Measurements from ENCODE around the gene PGM5. TPM values are rescaled to one million over a fixed set of nuclear protein-coding genes. Genes with fewer than 3 reads are reported as not detected.
A peak's percentile ranks its signal among the peaks of the same experiment; 100 is the strongest.

PGM5 gene
- total RNA-seq, 2 donors from 2014 or later: 258 to 276 TPM

DNA sequence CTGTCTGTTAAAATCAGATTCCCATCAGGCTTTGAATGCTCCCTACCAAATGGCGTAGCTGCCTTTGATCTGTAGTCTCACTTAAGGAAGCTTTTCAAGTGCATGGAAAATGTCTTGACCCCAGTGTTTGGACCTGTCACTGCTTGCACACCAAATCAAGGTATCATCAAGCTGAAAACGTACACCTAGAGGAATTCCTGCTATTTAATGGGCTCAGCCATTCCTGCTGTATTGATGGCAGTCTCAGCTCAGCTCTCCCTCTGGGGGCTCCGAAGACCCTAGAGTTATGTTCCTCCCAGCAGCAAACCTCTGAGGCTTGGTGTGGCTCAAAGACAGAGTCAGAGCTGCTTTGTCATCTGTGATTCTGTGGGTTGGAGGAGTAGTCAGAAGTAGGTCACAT is 63.5 kb downstream of the PGM5 start:
- no peak for DNase-seq
- no peak for ATAC-seq
- intact Hi-C loops (cut with DNase I): loop anchor here (10.0 kb wide), 2 partner anchors 55 to 85 kb away; no protein-coding TSS in a partner anchor

DNA sequence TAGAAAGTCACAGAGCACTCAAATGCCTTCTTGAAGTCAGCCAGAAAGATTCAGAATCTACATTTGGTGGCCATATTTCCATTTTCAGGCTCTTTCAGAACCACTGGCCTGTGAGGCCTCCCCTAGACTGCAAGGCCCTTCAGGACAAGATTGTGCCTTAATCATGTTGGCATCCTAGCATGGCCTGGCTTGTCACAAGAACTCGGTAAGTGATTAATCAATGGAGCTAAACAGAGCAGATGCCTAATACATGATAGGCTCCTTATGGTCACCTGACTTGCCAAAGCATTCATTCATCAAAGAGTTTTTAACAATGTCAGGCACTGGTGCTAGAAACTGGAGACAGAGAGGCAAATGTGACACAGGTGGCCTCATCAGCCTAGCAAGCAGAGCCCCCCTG is 70.3 kb downstream of the PGM5 start:
- no peak for DNase-seq
- ATAC-seq: no peak
- intact Hi-C loops (cut with DNase I): loop anchor here in 1 of 2 donors (10.0 kb wide), 1 partner anchor 48 kb away; no protein-coding TSS in a partner anchor

DNA sequence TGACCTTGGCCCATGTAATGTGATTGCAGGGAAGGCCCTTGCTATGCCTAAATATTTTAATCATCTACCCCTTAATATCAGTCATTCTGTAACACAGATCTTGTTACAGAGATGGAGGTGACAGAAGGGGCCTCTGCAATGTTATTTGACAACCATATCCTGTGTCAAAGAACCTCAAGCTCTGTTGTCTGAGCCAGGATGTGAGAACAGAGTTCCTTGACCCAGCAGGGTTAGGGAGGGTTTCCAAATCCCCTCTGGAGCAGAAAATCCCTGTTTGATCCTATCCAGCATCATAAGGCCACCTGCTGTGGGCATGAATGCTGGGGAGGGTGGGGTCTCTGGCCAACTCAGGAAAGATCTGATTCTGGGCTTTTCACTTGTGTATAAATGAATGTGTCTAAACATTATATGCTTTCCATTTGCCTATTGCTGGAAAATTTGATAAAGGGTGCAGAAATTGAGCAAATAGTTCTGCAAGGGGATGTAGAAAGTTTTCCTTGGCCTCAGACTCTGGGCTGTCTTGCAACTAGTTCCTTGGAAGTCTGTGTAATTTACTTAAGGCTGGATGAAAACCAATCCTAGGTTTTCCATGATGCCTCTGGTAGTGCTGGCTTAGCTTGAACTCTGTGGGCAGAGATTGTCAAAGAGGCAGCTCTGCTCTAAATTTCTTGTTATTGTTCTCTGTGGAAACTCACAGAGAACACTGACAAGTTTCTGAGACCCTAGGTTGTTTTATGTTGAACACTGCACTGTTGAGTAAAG is 71.0 kb downstream of the PGM5 start:
- DNase-seq: peak; percentile 23
- peak; percentile 73 to 75 for ATAC-seq
- intact Hi-C loops (cut with DNase I): loop anchor here in 1 of 2 donors (10.0 kb wide), 1 partner anchor 47 kb away; no protein-coding TSS in a partner anchor

DNA sequence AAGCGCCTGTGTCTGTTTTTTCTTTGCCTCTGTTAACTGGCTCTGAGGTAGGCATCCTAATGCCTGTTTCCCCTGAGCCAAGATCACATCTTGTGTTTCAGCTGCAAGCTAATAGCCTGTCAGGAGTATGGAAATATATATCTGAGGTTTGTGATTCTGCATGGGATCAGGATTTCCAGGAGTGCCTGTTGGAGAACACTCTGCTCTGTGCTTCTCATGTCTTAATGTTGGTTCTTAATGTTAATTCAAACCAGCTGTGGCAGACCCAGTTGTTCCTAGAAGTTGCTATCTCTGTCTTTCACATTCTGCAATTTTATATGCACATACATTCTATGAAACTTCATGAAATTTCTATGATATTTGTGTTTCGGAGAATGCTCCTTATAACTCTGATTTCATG is 72.1 kb downstream of the PGM5 start:
- DNase-seq (no peak), ATAC-seq (no peak)
- intact Hi-C loops (cut with DNase I): loop anchor here in 1 of 2 donors (10.0 kb wide), 1 partner anchor 46 kb away; no protein-coding TSS in a partner anchor

DNA sequence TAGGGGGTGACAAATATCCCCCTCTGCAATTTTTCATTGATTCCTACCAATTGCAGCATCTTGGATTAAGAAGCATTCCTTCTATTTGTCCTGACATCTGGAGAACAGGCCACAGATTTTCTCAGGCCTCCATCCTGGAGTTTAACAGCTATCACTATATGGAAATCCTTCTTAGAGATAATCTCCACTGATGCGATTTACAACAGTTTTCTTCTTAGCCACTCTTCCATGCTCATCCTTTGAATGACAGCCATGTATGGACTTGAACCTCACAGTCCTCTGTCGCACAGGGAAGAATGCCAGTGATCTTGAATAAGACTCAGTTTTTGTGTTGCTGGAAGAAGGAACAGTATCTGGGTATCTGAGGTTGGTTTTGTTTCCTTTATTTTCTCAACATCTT is 73.2 kb downstream of the PGM5 start:
- DNase-seq: no peak
- ATAC-seq: no peak
- intact Hi-C loops (cut with DNase I): loop anchor here in 1 of 2 donors (10.0 kb wide), 1 partner anchor 45 kb away; no protein-coding TSS in a partner anchor

DNA sequence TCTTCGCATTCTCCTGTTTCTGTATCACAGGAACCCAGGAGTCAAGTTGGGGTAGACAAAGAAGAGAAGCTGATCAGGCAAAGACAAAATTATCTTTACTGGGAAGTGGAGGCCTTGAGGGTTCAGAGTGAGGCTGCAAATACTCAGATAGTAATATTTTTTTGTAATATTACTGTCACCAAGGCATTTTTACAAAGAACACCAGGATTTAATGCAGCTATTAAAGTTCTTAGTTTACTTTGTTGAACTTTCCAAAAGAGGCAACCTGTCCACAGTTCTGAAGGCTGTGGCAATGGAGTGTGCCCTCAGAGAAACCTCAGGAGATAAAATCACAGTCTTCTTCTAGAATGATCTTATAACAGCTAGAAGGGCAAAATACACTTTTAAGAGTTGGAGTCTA is 74.9 kb downstream of the PGM5 start:
- DNase-seq (no peak), ATAC-seq (no peak)
- intact Hi-C loops (cut with DNase I): no loop called here

DNA sequence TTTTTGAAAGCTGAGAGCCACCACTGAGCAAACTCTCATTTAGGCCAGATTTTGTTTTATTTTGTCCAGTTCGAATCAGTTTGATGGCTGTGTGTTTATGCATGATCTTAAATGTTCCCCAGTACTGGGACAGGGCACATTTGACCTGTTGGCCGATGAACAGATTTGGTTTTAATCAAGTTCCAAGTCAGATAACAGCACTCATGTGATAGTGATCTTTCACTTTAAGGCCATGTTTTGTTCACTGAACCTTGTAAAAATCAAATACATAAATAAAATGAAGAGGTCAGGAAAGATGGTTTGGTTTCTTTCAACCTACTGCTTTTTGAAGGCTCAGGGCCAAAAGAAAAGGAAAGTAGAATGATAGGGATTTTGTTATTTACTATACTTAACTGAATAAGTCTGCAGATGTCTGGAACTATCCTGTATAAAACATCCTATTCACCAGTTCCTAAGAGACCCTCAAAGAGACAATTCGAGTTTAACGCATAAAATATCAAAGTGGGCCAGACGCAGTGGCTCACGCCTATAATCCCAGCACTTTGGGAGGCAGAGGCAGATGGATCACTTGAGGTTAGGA is 77.2 kb downstream of the PGM5 start:
- intact Hi-C loops (cut with DNase I): no loop called here
- no peak for DNase-seq
- ATAC-seq: no peak

DNA sequence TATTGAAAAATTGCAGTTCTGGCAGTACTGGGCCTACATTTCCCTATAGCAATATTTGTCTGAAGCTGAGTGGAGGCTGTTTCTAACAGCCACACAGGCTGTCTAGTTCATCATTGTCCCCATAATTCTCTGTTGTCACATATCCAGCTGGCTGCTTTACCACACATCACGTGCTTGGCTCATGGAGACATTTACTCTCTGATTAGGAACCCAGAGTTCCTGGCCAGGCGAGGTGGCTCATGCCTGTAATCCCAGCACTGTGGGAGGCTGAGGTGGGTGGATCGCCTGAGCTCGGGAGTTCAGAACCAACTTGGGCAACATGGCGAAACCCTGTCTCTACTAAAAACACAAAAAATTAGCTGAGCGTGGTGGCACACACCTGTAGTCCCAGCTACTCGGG is 81.4 kb downstream of the PGM5 start:
- DNase-seq (peak; percentile 70), ATAC-seq (peak; percentile 92 to 93)
- intact Hi-C loops (cut with DNase I): no loop called here

DNA sequence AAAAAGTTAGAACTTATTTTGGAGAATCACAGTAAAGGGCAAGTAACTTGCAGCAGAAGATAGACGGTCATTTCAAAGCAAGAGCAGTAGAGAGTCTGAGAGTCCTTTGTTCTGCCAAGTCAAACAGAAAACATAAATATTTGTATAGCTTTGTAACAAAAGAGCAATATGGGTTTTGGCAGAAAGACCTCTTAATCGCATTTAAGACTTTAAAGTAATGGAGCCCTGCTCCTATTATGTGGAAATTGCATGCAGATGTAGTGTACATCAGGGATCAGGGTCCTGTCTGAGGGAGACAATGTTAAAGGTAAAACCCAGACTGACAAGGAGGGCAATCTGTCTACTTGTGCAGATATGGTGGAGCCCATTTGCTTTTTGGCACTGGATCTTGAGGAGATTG is 87.2 kb downstream of the PGM5 start:
- intact Hi-C loops (cut with DNase I): no loop called here

DNA sequence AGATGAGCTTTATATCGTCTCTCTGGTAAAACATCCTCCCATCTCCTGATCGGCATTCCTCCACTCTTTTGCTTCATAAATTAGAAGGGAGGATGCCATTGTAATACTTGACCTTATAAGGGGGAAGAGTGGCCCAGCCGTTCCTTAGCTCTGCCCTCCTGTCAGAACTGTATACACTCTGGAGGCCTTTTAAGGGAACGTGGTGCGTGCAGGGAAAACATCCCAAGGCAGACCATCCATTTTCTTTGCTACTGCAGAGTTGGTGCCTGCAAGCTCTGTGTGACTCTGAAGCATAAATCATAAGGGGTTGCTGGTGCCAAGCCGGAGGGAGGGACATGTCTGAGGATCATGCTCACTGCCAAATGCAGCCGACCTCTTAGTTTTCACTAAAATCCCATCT is 90.4 kb downstream of the PGM5 start:
- no peak for DNase-seq
- intact Hi-C loops (cut with DNase I): no loop called here
- ATAC-seq: peak; percentile 55 to 64

More for the DNA sequence above, 87.2 kb downstream of the PGM5 start:
- ATAC-seq (no peak), DNase-seq (no peak)

DNA sequence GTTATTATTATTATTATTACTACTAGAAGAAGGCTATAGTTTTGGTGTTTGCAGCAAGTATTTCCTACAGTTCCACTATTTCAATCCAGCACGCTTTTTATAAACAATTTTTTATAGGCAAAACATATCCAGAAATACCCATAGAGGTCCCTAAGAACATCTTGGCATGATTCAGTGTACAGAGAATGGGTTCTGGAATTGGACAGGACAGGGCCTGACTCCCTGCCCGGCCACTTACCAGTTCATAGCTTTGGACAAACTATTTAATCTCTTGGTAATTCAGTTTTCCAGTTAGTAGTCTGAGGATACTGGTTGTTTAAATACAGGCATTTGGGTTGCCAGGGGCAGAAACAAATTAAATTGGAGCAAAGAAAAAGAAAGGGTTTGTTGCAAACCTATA is 91.2 kb downstream of the PGM5 start:
- ATAC-seq: peak in 1 of 2 donors; percentile 33
- intact Hi-C loops (cut with DNase I): no loop called here
- no peak for DNase-seq

DNA sequence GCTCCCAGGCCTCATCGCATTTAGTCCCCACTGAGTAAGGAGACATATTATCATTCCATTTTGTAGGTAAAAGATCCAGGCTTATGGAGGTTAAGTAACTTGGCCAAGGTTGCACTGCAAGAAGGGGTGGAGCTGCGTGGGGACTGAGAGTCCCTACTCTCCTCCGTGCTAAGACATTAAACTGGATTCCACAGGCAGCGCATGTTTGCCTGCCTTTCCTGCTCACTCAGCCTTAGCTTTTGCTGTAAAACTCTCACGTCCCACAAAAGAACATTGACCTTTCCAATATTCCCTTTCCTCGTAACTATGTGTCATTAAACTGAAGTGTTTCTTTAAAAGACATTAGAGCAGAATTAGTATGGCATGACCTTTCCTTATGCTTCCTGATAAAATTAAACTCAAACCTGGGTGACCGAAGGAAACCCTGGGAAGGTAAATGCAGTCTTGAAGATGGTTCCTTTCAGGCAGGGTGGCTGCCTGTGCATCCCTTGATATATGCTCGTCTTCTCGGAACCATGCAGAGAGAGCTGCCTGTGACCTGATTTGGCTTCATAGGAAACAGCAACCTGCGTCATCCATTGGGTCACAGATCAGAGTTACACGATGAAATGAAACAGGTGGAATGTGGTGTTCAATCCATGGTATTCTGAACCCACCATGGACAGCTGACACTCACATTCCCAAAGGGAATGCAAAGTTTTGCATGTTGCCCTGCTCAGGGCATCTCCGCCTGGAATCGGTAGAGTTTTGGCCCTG is 98.3 kb downstream of the PGM5 start:
- intact Hi-C loops (cut with DNase I): no loop called here
- ATAC-seq (no peak), DNase-seq (no peak)

DNA sequence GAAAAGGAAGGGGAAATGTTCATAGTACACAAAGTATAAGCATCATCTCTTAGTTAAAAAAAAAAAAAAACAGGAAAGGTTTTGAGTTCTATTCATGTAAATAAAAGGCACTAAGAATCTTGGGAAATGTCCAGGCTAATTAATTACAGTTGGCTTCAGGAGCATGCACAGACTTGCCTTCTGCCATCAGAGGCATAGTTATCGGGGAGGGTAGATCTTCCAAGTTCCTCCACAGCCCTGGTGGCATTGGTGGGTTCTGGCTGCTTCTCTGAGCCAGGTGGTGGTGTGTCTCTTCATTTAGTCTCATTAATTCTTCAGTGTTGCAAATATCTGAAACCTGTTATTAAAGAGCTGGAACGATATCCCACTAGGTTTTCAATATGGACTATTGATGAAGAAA is 99.0 kb downstream of the PGM5 start:
- intact Hi-C loops (cut with DNase I): no loop called here
- ATAC-seq: no peak
- DNase-seq: no peak

DNA sequence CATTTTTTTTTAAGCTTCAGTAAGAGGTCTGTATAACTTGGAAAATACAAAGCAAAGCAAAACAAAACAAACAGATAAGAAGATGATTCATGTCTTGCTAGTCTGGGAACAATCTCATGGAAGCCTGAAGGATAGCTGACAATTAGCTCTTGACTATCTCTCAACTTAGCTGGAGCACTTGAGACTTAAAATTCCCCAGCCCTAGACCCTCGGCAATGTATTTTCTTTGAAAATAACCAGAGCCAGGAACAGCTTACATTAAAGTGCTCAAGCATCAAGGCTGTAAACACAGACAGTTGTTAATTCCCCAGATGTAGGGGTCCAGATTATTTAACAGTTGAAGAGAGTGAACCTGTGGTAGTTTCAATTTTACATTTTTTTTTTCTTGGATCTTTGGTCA is 101.4 kb downstream of the PGM5 start:
- DNase-seq (no peak), ATAC-seq (peak in 1 of 2 donors; percentile 28)
- intact Hi-C loops (cut with DNase I): no loop called here

DNA sequence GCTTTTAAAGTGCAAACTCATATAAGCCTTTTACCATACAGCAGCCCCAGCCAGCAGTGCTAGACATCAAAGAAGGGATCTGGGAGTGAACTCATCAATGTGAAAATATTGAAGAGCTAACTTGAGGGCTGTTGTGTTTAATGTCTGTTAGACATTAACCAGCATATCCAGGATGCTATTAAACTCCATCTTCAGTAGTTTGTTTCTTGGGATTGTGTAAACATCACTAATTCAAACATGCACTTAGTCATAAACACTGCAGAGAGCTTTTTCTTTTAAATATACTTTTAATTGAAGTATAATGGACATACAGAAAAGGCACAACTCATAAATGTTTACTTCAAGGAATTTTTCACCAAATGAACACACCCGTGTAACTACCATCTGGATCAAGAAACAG is 102.5 kb downstream of the PGM5 start:
- ATAC-seq (no peak), DNase-seq (no peak)
- intact Hi-C loops (cut with DNase I): no loop called here

DNA sequence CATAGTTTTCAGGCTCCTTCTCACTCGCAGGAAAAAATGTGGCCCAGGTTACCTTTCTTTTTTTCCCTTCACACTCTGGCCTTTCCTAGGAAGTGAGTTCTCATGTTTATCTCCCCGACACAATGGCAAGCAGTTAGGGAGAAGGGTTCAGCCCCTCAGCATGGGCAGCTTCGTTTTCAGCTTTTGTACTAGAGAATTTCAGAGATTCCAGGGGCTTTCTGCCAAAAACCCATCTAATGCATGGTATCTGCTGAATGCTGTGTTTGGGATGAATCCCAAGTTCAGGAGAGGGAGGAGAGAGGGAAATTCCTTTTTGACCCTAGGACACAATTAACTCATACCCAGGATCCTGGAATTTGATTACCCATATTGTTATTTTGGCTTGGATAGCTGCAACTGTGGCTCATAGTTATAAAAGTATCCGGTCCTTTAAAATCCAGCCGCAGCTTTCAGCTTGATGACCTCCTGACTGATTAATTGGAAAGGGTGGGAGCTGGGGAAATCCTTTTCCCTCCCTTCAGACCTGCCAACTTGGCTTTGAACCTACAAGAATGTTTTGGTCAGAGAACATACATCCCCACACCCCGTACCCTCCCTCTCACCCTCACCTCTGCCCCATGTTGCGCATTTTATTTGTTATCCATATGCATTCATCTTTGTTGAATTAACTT is 105.8 kb downstream of the PGM5 start:
- intact Hi-C loops (cut with DNase I): loop anchor here in 1 of 2 donors (5.0 kb wide), 1 partner anchor 40 kb away; no protein-coding TSS in a partner anchor
- DNase-seq: peak; percentile 25
- ATAC-seq: peak; percentile 38 to 58

DNA sequence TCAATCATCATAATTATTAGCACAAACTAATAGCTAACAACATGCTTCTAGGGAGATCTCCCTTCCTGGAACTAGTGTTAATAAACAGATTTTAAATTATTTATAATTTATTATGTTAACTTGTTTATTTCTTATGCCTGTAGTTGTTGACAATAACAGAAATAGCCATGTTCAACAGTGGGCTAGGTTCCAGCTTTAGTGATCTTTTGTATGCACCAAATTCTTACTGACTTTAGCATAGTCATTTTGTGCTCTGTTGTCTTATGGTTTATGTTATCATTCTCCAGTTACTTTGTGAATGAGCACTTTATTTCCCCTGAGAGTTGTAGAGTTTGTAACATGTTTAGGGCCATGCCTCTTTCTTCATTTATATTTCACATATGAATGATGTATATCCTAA is 113.7 kb downstream of the PGM5 start:
- intact Hi-C loops (cut with DNase I): loop anchor here in 1 of 2 donors (10.0 kb wide), 1 partner anchor 45 kb away; no protein-coding TSS in a partner anchor
- ATAC-seq (no peak), DNase-seq (no peak)

DNA sequence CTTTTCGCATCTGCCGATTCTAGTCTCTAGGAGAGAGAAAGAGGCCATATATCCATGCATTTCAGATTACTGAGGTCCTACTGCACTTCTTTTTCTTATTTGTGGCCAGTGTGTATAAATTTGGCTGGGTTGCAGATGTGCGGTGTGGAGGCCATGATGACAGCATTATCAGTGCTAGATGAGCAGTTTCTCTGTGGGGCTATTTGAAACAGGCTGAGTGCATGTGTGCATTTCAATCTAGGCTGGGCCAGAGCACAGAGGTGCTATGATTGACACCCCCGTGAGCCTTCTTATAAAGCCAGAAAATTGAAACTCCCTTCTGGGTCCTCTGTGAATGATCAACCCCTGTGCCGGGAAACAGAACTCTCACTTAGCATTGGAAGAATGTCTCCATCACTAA is 114.2 kb downstream of the PGM5 start:
- intact Hi-C loops (cut with DNase I): loop anchor here in 1 of 2 donors (10.0 kb wide), 1 partner anchor 46 kb away; no protein-coding TSS in a partner anchor
- DNase-seq: no peak
- peak; percentile 79 to 83 for ATAC-seq

DNA sequence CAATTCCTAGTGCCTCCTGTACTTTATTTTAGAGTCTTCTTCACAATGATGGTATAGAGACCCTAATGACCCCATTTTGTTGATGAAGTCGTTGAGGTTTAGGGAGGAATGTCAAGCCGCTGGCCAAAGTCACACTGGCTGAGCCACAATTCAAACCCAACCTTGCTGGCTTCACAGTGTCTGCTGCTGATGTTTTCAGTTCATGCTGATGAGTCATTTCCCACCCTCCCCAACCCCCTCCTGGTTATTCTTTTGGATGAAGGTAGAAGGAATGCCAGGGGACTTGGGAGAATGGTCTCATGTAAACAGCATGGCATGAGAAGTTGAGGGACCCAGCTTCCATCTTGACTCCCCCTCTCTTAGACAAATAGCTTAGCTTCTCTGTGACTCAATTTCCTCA is 115.7 kb downstream of the PGM5 start:
- intact Hi-C loops (cut with DNase I): loop anchor here in 1 of 2 donors (10.0 kb wide), 1 partner anchor 47 kb away; no protein-coding TSS in a partner anchor
- ATAC-seq (no peak), DNase-seq (no peak)

All from left cardiac atrium (tissue), 4 donors.